ENCODE results near the gene OGA.

The OGA gene

DNA sequence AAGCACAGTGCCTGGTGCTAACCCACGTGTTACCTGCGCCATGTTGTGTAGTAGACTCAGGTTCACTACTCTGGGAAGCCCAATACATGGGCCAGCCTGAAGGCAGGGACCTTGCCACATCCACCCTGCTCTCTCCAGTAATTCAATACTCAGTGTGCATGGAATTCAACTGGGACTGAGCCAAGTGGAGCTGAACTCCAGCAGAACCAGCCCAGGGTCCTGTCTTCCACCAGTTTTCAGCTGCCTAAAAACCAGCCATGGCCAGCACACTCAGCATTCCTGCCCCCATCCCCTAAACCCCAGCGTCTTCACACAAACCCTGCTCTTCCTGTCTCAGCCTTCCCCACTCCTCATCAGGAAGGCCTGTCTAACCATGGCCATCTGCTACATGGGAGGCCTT, 57.7 kb downstream of the OGA start:
- H3K27me3 ChIP-seq (ENCODE audit: control insufficient read depth, insufficient read depth, low read length, poor library complexity, severe bottlenecking): peaks cover 10% of the 10 kb centered on the region
- no peak overlapping the region for H3K4me3 ChIP-seq (ENCODE audit: insufficient read depth, low read depth, low read length)
- WGBS, 2 experiments: 89 to 93% methylated on average over 3 of the region's 3 CpGs
- H3K36me3 ChIP-seq (ENCODE audit: control insufficient read depth, insufficient read depth, low read length): no peaks in the 10 kb centered on the region
- H3K4me1 ChIP-seq (ENCODE audit: control insufficient read depth, insufficient read depth, low read length): peaks cover 15% of the 10 kb centered on the region
- no peaks in the 10 kb centered on the region for H3K9me3 ChIP-seq (ENCODE audit: control insufficient read depth, low read length)
- H3K27ac ChIP-seq (ENCODE audit: insufficient read depth, low read depth, low read length, poor library complexity, severe bottlenecking): no peak overlapping the region

GRCh38 chr10:101759309-101760247, 58.7 kb downstream of the OGA start:
- Histone ChIP-seq H3K4me3 (ENCODE audit: insufficient read depth, low read depth, low read length) (no peak overlapping the region), H3K36me3 (ENCODE audit: control insufficient read depth, insufficient read depth, low read length) (no peaks in the 10 kb centered on the region), H3K4me1 (ENCODE audit: control insufficient read depth, insufficient read depth, low read length) (peaks cover 15% of the 10 kb centered on the region), H3K27me3 (ENCODE audit: control insufficient read depth, insufficient read depth, low read length, poor library complexity, severe bottlenecking) (peaks cover 3% of the 10 kb centered on the region), H3K27ac (ENCODE audit: insufficient read depth, low read depth, low read length, poor library complexity, severe bottlenecking) (peak overlapping the region; percentile 23), H3K9me3 (ENCODE audit: control insufficient read depth, low read length) (no peaks in the 10 kb centered on the region)
- 39 to 45% methylated on average over 12 of the region's 12 CpGs for WGBS, 2 experiments

GRCh38 chr10:101758858-101759257, 59.4 kb downstream of the OGA start:
- WGBS, 2 experiments: 90 to 96% methylated on average over 2 of the region's 2 CpGs
- Histone ChIP-seq H3K27me3 (ENCODE audit: control insufficient read depth, insufficient read depth, low read length, poor library complexity, severe bottlenecking) (peaks cover 3% of the 10 kb centered on the region), H3K27ac (ENCODE audit: insufficient read depth, low read depth, low read length, poor library complexity, severe bottlenecking) (no peak overlapping the region), H3K36me3 (ENCODE audit: control insufficient read depth, insufficient read depth, low read length) (no peaks in the 10 kb centered on the region), H3K4me3 (ENCODE audit: insufficient read depth, low read depth, low read length) (no peak overlapping the region), H3K4me1 (ENCODE audit: control insufficient read depth, insufficient read depth, low read length) (peaks cover 15% of the 10 kb centered on the region), H3K9me3 (ENCODE audit: control insufficient read depth, low read length) (no peaks in the 10 kb centered on the region)

DNA sequence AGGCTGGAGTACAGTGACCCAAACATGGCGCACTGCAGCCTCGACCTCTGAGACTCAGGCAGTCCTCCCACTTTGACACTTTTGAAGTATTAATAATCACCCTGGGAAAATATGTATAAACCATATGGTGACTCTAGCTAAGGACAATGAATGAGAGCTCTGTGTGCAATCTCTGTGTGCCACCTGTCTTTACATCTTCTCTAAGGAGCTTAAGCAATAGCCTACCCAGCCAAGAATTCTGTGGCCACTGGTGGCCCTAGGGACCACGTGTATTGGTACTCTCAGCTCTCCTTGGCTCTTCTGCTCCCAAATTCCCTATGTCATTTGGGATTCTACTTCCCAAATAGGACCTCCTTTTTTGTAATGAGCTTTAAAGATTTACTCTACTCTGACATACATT, 66.0 kb downstream of the OGA start:
- Histone ChIP-seq H3K27ac (ENCODE audit: insufficient read depth, low read depth, low read length, poor library complexity, severe bottlenecking) (no peak overlapping the region), H3K27me3 (ENCODE audit: control insufficient read depth, insufficient read depth, low read length, poor library complexity, severe bottlenecking) (peaks cover 4% of the 10 kb centered on the region), H3K4me3 (ENCODE audit: insufficient read depth, low read depth, low read length) (no peak overlapping the region), H3K36me3 (ENCODE audit: control insufficient read depth, insufficient read depth, low read length) (no peaks in the 10 kb centered on the region), H3K4me1 (ENCODE audit: control insufficient read depth, insufficient read depth, low read length) (peaks cover 16% of the 10 kb centered on the region), H3K9me3 (ENCODE audit: control insufficient read depth, low read length) (no peaks in the 10 kb centered on the region)
- WGBS, 2 experiments: 88 to 90% methylated on average over 3 of the region's 3 CpGs

DNA sequence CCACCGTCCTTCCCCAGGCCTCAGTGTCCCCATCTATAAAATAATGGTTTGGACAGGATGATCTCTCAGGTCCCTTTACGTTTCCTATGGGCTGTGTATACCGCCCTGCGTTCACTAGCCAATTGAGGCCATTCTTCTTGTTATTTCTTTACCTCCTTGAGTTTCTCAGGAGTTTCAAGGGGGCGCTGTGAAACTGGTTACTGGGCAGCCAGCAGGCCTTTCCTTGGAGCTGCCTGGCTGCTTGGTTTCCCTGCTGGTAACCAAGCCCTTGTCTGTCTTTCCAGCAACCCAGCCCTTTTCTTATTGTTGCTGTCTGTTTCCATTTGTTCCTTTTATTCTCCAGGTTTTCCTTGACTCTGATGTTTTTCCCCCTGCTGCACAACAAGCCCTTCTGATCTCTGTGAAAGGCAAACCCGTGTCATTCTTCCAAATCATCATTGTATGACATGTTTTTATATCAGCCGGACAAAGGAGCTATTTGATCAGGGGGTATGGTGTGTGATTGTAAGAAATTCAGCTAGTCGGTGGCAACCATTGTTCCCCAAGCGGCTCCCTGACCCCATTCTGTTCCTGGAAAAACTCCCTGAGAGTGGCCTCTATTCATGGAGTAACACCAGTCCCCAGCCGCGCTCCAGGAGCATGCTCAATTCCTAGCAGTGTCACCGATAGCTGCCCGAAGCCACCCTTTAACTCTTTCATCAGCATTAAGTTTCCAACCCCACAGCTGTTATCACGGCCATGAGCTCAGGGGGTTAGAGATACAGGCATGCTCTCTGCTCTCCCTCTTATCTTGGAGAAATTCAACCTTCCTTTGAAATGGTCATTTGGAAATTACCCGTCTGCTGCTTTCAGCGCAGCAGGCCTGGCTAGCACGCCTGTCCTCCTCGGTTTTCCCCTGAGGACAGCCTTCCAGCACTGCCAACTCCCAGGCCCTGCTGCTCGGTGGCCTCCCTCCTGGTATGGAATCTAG, 68.9 kb downstream of the OGA start:
- H3K4me3 ChIP-seq (ENCODE audit: insufficient read depth, low read depth, low read length): no peak overlapping the region
- no peaks in the 10 kb centered on the region for H3K9me3 ChIP-seq (ENCODE audit: control insufficient read depth, low read length)
- H3K27ac ChIP-seq (ENCODE audit: insufficient read depth, low read depth, low read length, poor library complexity, severe bottlenecking): peak overlapping the region; percentile 1
- WGBS, 2 experiments: 42 to 47% methylated on average over 19 of the region's 19 CpGs
- H3K27me3 ChIP-seq (ENCODE audit: control insufficient read depth, insufficient read depth, low read length, poor library complexity, severe bottlenecking): peaks cover 4% of the 10 kb centered on the region
- no peaks in the 10 kb centered on the region for H3K36me3 ChIP-seq (ENCODE audit: control insufficient read depth, insufficient read depth, low read length)
- H3K4me1 ChIP-seq (ENCODE audit: control insufficient read depth, insufficient read depth, low read length): peaks cover 16% of the 10 kb centered on the region

- Histone ChIP-seq H3K4me3 (ENCODE audit: insufficient read depth, low read depth, low read length) (no peak overlapping the region), H3K9me3 (ENCODE audit: control insufficient read depth, low read length) (no peaks in the 10 kb centered on the region), H3K27me3 (ENCODE audit: control insufficient read depth, insufficient read depth, low read length, poor library complexity, severe bottlenecking) (peaks cover 4% of the 10 kb centered on the region), H3K36me3 (ENCODE audit: control insufficient read depth, insufficient read depth, low read length) (no peaks in the 10 kb centered on the region), H3K27ac (ENCODE audit: insufficient read depth, low read depth, low read length, poor library complexity, severe bottlenecking) (no peak overlapping the region), H3K4me1 (ENCODE audit: control insufficient read depth, insufficient read depth, low read length) (peaks cover 16% of the 10 kb centered on the region)
- 82% methylated on average over 3 of the region's 3 CpGs for WGBS, 2 experiments
Measured at GRCh38 chr10:101748496-101748895, 69.7 kb downstream of the OGA start.

DNA sequence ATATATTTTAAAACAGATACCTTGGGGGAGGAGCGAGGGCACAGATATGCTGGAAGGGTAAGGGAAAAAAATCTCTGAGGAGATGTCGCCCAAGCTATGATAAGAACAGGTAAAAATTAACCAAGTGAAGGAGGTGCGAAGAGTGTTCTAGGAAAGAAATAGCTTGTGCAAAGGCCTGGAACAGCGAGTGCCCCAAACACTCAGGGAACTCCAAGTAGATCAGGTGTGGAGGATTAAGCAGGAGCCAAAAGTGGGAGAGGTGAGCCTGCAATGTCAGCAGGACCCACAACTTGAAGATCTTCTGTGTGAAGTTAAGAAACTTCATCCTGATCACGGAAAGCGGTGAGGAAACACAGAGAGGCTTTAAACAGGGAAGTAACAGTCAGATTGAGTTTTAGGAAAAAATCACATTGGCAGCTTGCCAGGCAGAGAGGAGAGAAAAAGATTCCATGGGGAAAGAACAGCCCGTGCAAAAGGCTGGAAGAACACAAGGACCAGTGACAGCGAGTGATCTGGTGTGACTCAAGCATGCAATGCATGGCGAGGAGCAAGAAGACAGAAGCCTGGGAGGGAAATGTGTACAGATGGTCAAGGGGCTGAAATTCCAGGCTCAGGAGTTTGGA, 73.1 kb downstream of the OGA start:
- no peak overlapping the region for H3K27ac ChIP-seq (ENCODE audit: insufficient read depth, low read depth, low read length, poor library complexity, severe bottlenecking)
- no peaks in the 10 kb centered on the region for H3K36me3 ChIP-seq (ENCODE audit: control insufficient read depth, insufficient read depth, low read length)
- 93% methylated on average over 9 of the region's 9 CpGs for WGBS, 2 experiments
- no peak overlapping the region for H3K4me3 ChIP-seq (ENCODE audit: insufficient read depth, low read depth, low read length)
- H3K27me3 ChIP-seq (ENCODE audit: control insufficient read depth, insufficient read depth, low read length, poor library complexity, severe bottlenecking): no peaks in the 10 kb centered on the region
- H3K4me1 ChIP-seq (ENCODE audit: control insufficient read depth, insufficient read depth, low read length): peaks cover 16% of the 10 kb centered on the region
- H3K9me3 ChIP-seq (ENCODE audit: control insufficient read depth, low read length): no peaks in the 10 kb centered on the region

GRCh38 chr10:101744267-101744666, 74.0 kb downstream of the OGA start:
- Histone ChIP-seq H3K4me1 (ENCODE audit: control insufficient read depth, insufficient read depth, low read length) (peaks cover 11% of the 10 kb centered on the region), H3K36me3 (ENCODE audit: control insufficient read depth, insufficient read depth, low read length) (no peaks in the 10 kb centered on the region), H3K4me3 (ENCODE audit: insufficient read depth, low read depth, low read length) (no peak overlapping the region), H3K27me3 (ENCODE audit: control insufficient read depth, insufficient read depth, low read length, poor library complexity, severe bottlenecking) (no peaks in the 10 kb centered on the region), H3K27ac (ENCODE audit: insufficient read depth, low read depth, low read length, poor library complexity, severe bottlenecking) (no peak overlapping the region), H3K9me3 (ENCODE audit: control insufficient read depth, low read length) (no peaks in the 10 kb centered on the region)
- 84 to 96% methylated on average over 3 of the region's 3 CpGs for WGBS, 2 experiments

- no peaks in the 10 kb centered on the region for H3K36me3 ChIP-seq (ENCODE audit: control insufficient read depth, insufficient read depth, low read length)
- H3K4me1 ChIP-seq (ENCODE audit: control insufficient read depth, insufficient read depth, low read length): peaks cover under 1% of the 10 kb centered on the region
- H3K9me3 ChIP-seq (ENCODE audit: control insufficient read depth, low read length): no peaks in the 10 kb centered on the region
- H3K27me3 ChIP-seq (ENCODE audit: control insufficient read depth, insufficient read depth, low read length, poor library complexity, severe bottlenecking): no peaks in the 10 kb centered on the region
- H3K27ac ChIP-seq (ENCODE audit: insufficient read depth, low read depth, low read length, poor library complexity, severe bottlenecking): no peak overlapping the region
- no peak overlapping the region for H3K4me3 ChIP-seq (ENCODE audit: insufficient read depth, low read depth, low read length)
- WGBS, 2 experiments: 47 to 50% methylated on average over 2 of the region's 2 CpGs
Measured at GRCh38 chr10:101741938-101742337, 76.3 kb downstream of the OGA start.
